Adrenal gland (tissue), 5 donors: ENCODE results near the gene LAMTOR5.

ENCODE experiments used
- POLR2A ChIP-seq, 2 donors: fragments of 450-650 bp; IDR thresholded peaks; one replicate each; pipeline ENCODE4 v1.6.1; 2017; ENCODE audit warnings: antibody characterized with exemption in 2 of 2, mild to moderate bottlenecking in 2 of 2, moderate library complexity in 1 of 2
- TF ChIP-seq, protein P1 (sequence below), 6 experiments: fragments of 450-650 bp in 4 of 6; fragments of 200-600 bp in 2 of 6; sonication (generic) in 1 of 6; IDR thresholded peaks; 1 replicate in 5 of 6; 2 replicates in 1 of 6; pipeline versions ENCODE4 v1.5.1 to v1.8.0; 2016 to 2021; ENCODE audit warnings: antibody characterized with exemption in 6 of 6, mild to moderate bottlenecking in 2 of 6, moderate library complexity in 1 of 6
- donor health status: DM: no; HTN: no; CAD: no.

DNA sequence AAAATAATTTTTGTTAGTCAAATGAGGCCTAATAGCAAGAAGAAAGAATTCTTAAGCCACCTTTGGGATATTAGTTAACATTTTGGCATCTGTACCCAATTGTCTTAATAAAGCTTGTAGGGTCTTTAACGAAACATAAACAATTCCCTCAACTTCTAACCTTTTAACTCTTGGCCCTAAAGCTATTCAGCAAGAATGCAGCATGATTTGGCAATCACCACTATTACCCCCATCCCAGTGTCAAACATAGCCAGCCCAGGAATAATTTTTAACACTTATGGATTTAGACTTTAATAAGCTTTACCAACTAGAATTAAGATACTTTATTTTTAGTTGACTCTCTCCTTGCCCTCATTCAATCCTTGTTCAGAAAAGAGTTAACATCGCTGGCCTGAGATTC lies 14.2 kb downstream of the LAMTOR5 start:
- no peak for TF ChIP-seq POLR2A (IDR thresholded peaks at IDR 0.05)
- TF ChIP-seq, protein P1, sequence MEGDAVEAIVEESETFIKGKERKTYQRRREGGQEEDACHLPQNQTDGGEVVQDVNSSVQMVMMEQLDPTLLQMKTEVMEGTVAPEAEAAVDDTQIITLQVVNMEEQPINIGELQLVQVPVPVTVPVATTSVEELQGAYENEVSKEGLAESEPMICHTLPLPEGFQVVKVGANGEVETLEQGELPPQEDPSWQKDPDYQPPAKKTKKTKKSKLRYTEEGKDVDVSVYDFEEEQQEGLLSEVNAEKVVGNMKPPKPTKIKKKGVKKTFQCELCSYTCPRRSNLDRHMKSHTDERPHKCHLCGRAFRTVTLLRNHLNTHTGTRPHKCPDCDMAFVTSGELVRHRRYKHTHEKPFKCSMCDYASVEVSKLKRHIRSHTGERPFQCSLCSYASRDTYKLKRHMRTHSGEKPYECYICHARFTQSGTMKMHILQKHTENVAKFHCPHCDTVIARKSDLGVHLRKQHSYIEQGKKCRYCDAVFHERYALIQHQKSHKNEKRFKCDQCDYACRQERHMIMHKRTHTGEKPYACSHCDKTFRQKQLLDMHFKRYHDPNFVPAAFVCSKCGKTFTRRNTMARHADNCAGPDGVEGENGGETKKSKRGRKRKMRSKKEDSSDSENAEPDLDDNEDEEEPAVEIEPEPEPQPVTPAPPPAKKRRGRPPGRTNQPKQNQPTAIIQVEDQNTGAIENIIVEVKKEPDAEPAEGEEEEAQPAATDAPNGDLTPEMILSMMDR (IDR thresholded peaks at IDR 0.05): no peak
